Measurements from ENCODE around the gene MRPL20. TPM values are rescaled to one million over a fixed set of nuclear protein-coding genes. Genes with fewer than 3 reads are reported as not detected.

The MRPL20 gene
- total RNA-seq, 2 donors from 2014 or later, result 143 to 174 TPM

DNA sequence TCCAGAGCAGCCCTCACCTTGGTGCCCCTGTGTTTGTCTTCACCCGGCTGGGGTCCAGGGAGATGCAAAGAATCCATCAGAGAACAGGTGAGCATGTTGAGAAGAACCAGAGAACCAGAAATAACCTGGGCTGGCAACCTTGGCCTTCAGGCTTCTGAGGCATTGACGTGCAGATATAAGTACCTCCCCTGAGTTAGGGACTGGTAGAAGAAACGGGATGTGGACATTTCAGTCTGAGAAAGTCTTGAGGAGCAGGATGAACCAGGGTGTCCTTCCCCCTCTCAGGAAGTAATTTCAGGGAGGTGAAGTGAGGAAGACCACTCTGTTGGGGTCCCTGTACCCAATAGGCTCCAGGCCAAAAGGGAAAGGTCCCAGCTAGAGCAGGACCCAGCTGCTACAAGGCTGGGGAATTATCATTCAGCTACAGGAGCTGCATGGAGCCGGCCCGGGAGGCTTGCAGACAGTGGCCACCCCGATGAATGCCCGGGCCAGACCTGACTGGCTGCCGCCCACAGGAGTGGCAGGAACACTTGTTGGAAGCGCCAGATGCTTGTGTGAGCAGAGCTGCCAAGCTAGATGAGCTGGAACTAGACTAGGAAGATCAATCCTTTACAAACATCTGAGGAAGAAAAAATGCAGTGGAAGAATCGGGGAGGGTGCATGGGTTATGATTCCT lies 30.4 kb downstream of the MRPL20 start:
- intact Hi-C loops (cut with DNase I), result no loop called here
- Histone ChIP-seq H3K36me3 (no peaks in the 10 kb centered on the region), H3K4me1 (replicated peaks) (peaks cover 17% of the 10 kb centered on the region), H3K4me3 (no peak overlapping the region), H3K9me3 (no peaks in the 10 kb centered on the region), H3K27me3 (replicated peaks; ENCODE audit: insufficient read depth) (no peaks in the 10 kb centered on the region), H3K27ac (no peak overlapping the region)
- TF ChIP-seq, protein P1, sequence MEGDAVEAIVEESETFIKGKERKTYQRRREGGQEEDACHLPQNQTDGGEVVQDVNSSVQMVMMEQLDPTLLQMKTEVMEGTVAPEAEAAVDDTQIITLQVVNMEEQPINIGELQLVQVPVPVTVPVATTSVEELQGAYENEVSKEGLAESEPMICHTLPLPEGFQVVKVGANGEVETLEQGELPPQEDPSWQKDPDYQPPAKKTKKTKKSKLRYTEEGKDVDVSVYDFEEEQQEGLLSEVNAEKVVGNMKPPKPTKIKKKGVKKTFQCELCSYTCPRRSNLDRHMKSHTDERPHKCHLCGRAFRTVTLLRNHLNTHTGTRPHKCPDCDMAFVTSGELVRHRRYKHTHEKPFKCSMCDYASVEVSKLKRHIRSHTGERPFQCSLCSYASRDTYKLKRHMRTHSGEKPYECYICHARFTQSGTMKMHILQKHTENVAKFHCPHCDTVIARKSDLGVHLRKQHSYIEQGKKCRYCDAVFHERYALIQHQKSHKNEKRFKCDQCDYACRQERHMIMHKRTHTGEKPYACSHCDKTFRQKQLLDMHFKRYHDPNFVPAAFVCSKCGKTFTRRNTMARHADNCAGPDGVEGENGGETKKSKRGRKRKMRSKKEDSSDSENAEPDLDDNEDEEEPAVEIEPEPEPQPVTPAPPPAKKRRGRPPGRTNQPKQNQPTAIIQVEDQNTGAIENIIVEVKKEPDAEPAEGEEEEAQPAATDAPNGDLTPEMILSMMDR (IDR thresholded peaks at IDR 0.05), result no peak
- no peak for TF ChIP-seq POLR2AphosphoS5 (IDR thresholded peaks at IDR 0.05)
- no peak for TF ChIP-seq POLR2A (IDR thresholded peaks at IDR 0.05)
- no peak for DNase-seq (ENCODE audit: low spot score)
- WGBS, result 85% methylated on average over 10 of the region's 10 CpGs

DNA sequence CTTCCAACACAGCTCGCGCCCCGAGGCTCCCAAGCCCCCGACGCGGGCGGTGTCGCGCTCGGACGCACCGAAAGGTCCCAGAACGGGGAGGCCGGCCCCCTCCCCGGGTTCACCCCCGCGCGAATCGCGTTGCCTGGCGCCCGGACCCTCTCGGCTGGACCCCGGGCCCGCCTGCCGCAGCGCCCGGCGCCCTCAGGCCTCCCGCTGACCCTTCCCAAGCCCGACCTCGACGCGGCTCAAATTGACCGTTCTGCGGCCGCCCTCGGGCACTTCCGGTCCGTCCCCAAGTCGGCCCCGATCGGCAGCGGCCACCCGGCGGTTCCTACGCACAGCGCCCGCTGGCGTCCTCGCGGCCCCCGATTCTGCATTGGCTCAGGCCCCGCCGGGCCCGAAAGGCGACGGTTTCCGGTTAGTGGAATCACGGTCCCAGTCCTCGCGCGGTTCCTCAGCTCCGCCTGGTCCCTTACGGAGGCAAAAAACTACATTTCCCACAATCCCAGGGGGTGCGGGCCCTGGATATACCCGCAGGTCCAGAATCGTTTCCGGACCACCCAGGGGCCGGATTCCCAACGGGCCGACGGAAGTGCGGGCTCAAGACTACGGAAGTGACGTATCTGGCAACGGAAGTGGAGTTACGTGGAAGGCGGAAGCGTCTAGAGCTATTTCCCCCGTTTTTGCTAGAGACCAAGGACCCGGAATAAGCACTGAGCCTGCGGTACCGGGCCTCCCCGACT lies 32.0 kb downstream of the MRPL20 start, which contains the start of gene AURKAIP1:
AURKAIP1 (minus strand) TSS at position 279 of the 734 bp plus-strand sequence. CDS start 451 bp downstream, outside the sequence.
- H3K27me3 ChIP-seq (replicated peaks; ENCODE audit: insufficient read depth), result no peaks in the 10 kb centered on the region
- H3K4me1 ChIP-seq (replicated peaks), result peaks cover 17% of the 10 kb centered on the region
- peak; percentile 99 for DNase-seq (ENCODE audit: low spot score)
- TF ChIP-seq, protein P1 (IDR thresholded peaks at IDR 0.05), result peak in 3 of 4 experiments; percentile 23 to 62 (median 56)
- TF ChIP-seq POLR2AphosphoS5 (IDR thresholded peaks at IDR 0.05) (peak; percentile 100), POLR2A (IDR thresholded peaks at IDR 0.05) (peak; percentile 45)
- H3K9me3 ChIP-seq, result no peaks in the 10 kb centered on the region
- intact Hi-C loops (cut with DNase I), result loop anchor here (1.0 to 5.0 kb wide), 2 partner anchors 24 to 253 kb away; partner anchors contain the start of gene CCNL2
- WGBS, result 1% methylated on average over 70 of the region's 85 CpGs
- H3K36me3 ChIP-seq, result no peaks in the 10 kb centered on the region
- H3K27ac ChIP-seq, result peak within 1 kb of the TSS; percentile 88 to 91
- H3K4me3 ChIP-seq, result peak within 1 kb of the TSS; percentile 96 to 98

DNA sequence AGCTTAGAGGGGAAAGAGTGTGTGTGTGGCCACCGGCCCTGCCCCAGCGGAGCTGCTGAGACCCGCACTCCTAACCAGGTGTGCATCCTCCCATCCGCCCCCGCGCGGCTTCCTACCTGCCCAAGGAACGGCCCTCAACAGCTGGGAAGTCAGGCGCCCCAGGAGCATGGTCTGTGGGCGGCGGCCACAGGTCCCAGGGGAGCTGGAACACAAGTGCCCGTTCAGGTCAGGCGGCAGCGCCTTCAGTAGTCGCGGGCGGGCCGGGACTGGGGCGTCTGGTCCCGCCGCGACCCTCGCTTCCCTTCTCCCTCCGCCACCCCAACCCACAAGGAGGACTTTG lies 32.5 kb downstream of the MRPL20 start:
- Histone ChIP-seq H3K4me1 (replicated peaks) (peaks cover 17% of the 10 kb centered on the region), H3K36me3 (no peaks in the 10 kb centered on the region), H3K9me3 (no peaks in the 10 kb centered on the region), H3K27me3 (replicated peaks; ENCODE audit: insufficient read depth) (no peaks in the 10 kb centered on the region), H3K27ac (peak overlapping the region; percentile 88 to 91), H3K4me3 (peak overlapping the region; percentile 96 to 98)
- intact Hi-C loops (cut with DNase I), result loop anchor here (5.0 kb wide), 1 partner anchor 252 kb away; no protein-coding TSS in a partner anchor
- TF ChIP-seq, protein P1 (IDR thresholded peaks at IDR 0.05), result no peak
- no peak for DNase-seq (ENCODE audit: low spot score)
- under 1% methylated on average over 13 of the region's 24 CpGs for WGBS

DNA sequence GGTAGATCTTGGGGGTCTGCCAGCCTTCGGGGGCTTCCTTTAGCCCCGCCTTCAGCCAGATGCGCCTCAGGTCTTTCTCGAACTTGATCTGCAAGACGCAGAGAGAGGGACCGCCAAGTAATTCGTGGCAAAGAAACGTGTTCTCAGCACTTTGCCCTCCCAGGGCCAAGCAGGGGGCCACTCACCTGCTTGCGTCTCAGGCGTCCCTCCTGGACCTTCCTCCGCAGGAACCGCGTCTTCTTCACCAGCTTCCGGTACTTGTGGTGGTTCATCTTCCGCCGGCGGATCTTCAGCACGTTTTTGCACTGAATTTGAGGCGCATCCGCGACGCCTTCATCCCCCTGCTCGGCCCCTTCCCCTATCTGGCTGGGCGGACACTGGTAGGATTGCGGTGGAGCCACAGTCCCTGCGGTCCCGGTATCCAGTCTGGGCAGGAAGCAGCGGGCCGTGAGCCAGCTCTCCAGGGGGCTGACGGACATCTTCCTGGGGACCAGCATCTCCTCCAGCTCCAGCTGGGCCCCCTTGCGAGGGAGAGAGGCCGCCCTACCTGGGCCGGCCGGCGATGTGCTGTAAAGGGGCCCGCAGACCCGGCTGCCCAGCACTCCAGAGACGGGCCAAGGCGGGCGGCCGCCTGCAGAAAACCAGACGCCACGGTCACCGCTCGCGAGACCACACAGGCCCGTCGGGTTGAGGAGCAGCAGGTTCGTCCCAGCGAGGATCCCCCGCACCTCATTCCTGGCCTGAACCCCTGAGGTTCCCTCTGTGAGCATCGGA lies 33.1 kb downstream of the MRPL20 start:
- peak overlapping the region in 1 of 2 donors; percentile 88 for H3K27ac ChIP-seq
- DNase-seq (ENCODE audit: low spot score), result no peak
- peak overlapping the region; percentile 96 to 98 for H3K4me3 ChIP-seq
- H3K36me3 ChIP-seq, result no peaks in the 10 kb centered on the region
- intact Hi-C loops (cut with DNase I), result loop anchor here (5.0 kb wide), 1 partner anchor 252 kb away; no protein-coding TSS in a partner anchor
- peaks cover 17% of the 10 kb centered on the region for H3K4me1 ChIP-seq (replicated peaks)
- TF ChIP-seq, protein P1 (IDR thresholded peaks at IDR 0.05), result no peak
- TF ChIP-seq POLR2A (IDR thresholded peaks at IDR 0.05), result no peak
- TF ChIP-seq POLR2AphosphoS5 (IDR thresholded peaks at IDR 0.05), result no peak
- WGBS, result 44% methylated on average over 50 of the region's 52 CpGs
- no peaks in the 10 kb centered on the region for H3K27me3 ChIP-seq (replicated peaks; ENCODE audit: insufficient read depth)
- no peaks in the 10 kb centered on the region for H3K9me3 ChIP-seq
